Measurements from ENCODE around the gene ITPA. TPM values are rescaled to one million over a fixed set of nuclear protein-coding genes. Genes with fewer than 3 reads are reported as not detected.
A peak's percentile ranks its signal among the peaks of the same experiment; 100 is the strongest.

ITPA gene
- total and polyA plus RNA-seq, 10 of the 15 experiments (the other 5 are each of a cell fraction or from before 2014, with no cell fraction given) = 5.5 to 124 (median 66.3) TPM

DNA sequence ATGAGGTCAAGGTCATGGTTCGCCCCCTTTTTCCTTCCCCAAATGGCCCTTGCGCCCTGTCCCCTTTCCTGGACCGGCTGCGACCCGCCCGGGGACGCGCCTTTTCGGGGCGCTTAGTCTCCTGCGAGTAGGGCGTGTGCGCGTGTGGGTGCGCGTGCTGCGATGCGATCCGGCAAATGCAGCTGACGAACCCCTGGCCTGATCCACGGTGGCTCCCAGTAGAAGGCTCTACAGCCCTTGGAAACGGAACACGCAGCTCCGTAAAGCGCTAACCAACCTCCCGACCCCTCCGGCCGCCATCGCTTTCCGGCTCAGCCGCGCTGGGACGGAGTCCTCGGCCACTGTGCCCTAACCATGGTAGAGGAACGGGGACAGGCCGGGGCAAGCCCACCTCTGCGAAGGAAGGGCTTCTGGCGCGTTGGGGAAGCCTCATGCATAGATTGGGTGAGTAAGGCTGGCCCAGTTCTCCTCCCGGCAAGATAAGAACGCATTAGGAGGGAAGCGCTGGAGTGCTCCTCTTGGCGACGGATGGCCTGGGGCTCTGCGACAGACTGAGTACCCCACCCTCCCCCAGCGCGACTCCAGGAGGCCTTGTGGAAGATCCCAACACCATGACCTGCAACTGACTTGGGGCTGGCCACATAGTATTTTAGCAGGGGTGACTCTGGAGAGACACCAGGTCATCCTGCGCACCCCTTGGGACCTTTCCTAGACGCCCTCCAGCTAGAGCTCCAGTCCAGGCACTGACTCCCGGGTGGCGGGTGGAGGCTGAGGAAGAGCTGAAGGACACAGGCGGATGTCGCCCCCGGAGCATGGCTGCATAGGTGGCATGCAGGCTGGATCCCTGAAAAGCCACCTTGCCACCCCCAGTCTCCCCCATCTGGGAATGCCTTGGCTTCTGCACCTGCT lies 30.8 kb downstream of the ITPA start:
- WGBS (ENCODE audit: insufficient coverage, insufficient replicate concordance, low lambda C conversion rate, missing lambda C conversion rate) = 45% methylated on average over 44 of the region's 54 CpGs
- ChIA-PET RAD21 (ENCODE audit: unreplicated experiment) (no interaction called here), CTCF (interaction anchor here (0.9 to 1.0 kb wide), 2 partner anchors 9 to 21 kb away, joined by 3 read pairs; no protein-coding TSS in a partner anchor), SMC1A (ENCODE audit: uncharacterized antibody, unreplicated experiment) (interaction anchor here (0.9 kb wide), 1 partner anchor 21 kb away, joined by 3 read pairs; no protein-coding TSS in a partner anchor), POLR2A (no interaction called here)
- BruUV-seq (replicated peaks) = no TSS peak
- no peak for FAIRE-seq
- H3K4me2 ChIP-seq (ENCODE audit: control insufficient read depth, insufficient read depth) = peak overlapping the region; percentile 83
- DNase-seq (ENCODE audit: low read depth, low spot score) = no peak
- H3K4me3 ChIP-seq = peak overlapping the region; percentile 75
- H3K79me2 ChIP-seq (ENCODE audit: control insufficient read depth, insufficient read depth, low read length) = no peaks in the 10 kb centered on the region
- TF ChIP-seq SMAD5 (IDR thresholded peaks at IDR 0.05; ENCODE audit: low read depth) (no peak), MTA2 (IDR thresholded peaks at IDR 0.05; ENCODE audit: low read depth) (no peak)
- H3K9ac ChIP-seq (ENCODE audit: control insufficient read depth, insufficient read depth, low read length) = no peak overlapping the region
- H3K9me3 ChIP-seq (replicated peaks; ENCODE audit: control insufficient read depth, insufficient read depth, low read length) = no peaks in the 10 kb centered on the region
- no peak for ATAC-seq
- peak overlapping the region; percentile 87 for H2AFZ ChIP-seq (ENCODE audit: control insufficient read depth, low read depth, low read length)
- no peak overlapping the region for H3K27ac ChIP-seq (ENCODE audit: control insufficient read depth, insufficient read depth)
- H4K20me1 ChIP-seq (ENCODE audit: control insufficient read depth, insufficient read depth) = no peaks in the 10 kb centered on the region
- peaks cover 7% of the 10 kb centered on the region for H3K4me1 ChIP-seq (ENCODE audit: control insufficient read depth, insufficient read depth, low read length)
- intact Hi-C loops (cut with micrococcal nuclease; ENCODE audit: unreplicated experiment) (no loop called here), in situ Hi-C loops (cut with MboI) (no loop called here)
- H3K36me3 ChIP-seq (ENCODE audit: control insufficient read depth in 2 of 2, insufficient read depth in 2 of 2, low read length in 1 of 2) = no peaks in the 10 kb centered on the region
- H3K27me3 ChIP-seq (replicated peaks in 1 of 2; ENCODE audit: control insufficient read depth in 2 of 2, insufficient read depth in 2 of 2, low read length in 1 of 2) = peaks cover 6 to 19% of the 10 kb centered on the region in 2 experiments

DNA sequence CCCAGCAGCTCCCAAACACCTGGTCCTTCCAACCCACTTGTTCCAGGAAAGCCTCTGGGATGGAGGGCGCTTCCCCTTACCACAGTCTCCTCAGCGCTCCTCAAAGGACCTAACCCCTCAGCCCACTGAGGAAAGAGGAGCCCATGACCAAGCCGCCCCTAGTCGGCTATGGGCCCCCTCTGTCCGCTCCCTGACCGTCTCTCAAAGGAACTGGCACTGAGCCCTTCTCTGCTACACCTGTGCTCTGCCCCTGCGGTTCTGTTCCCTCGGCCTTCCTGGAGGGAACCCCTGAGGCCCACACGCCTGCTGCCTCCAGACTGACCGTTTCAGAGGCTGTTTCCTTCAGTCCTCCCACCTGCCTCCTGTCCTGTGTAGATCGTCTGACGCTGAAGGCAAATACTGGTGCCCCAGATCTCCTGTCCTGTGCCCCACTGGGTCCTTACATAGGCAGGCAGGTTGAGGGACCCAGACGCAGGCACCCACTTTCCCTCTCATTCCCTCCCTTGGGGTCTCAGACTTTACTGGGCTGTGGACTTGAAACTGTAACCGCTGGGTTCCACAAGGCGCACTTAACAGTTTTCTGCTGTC lies 31.6 kb downstream of the ITPA start:
- H3K27ac ChIP-seq (ENCODE audit: control insufficient read depth, insufficient read depth) = no peak overlapping the region
- no peaks in the 10 kb centered on the region for H3K79me2 ChIP-seq (ENCODE audit: control insufficient read depth, insufficient read depth, low read length)
- no TSS peak for BruUV-seq (replicated peaks)
- TF ChIP-seq, protein P1, sequence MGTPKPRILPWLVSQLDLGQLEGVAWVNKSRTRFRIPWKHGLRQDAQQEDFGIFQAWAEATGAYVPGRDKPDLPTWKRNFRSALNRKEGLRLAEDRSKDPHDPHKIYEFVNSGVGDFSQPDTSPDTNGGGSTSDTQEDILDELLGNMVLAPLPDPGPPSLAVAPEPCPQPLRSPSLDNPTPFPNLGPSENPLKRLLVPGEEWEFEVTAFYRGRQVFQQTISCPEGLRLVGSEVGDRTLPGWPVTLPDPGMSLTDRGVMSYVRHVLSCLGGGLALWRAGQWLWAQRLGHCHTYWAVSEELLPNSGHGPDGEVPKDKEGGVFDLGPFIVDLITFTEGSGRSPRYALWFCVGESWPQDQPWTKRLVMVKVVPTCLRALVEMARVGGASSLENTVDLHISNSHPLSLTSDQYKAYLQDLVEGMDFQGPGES (IDR thresholded peaks at IDR 0.05) = no peak
- TF ChIP-seq RAD51 (IDR thresholded peaks at IDR 0.05) (no peak), NBN (IDR thresholded peaks at IDR 0.05) (no peak), SMAD5 (IDR thresholded peaks at IDR 0.05; ENCODE audit: low read depth) (no peak), CHD4 (IDR thresholded peaks at IDR 0.05) (no peak), NFYB (IDR thresholded peaks at IDR 0.05; ENCODE audit: insufficient read depth, low read depth, low read length) (no peak), POLR2AphosphoS5 (IDR thresholded peaks at IDR 0.05; ENCODE audit: low read length) (no peak), SP1 (IDR thresholded peaks at IDR 0.05; ENCODE audit: low read depth, low read length) (no peak), NR2F1 (conservative IDR thresholded peaks at IDR 0.05) (no peak), STAT3 (IDR thresholded peaks at IDR 0.05; ENCODE audit: low read depth, low read length) (no peak), RCOR1 (conservative IDR thresholded peaks at IDR 0.05; ENCODE audit: low read depth, low read length) (no peak), RAD21 (IDR thresholded peaks at IDR 0.05; ENCODE audit: insufficient read depth, low read depth, low read length) (no peak)
- TF ChIP-seq, protein P2, sequence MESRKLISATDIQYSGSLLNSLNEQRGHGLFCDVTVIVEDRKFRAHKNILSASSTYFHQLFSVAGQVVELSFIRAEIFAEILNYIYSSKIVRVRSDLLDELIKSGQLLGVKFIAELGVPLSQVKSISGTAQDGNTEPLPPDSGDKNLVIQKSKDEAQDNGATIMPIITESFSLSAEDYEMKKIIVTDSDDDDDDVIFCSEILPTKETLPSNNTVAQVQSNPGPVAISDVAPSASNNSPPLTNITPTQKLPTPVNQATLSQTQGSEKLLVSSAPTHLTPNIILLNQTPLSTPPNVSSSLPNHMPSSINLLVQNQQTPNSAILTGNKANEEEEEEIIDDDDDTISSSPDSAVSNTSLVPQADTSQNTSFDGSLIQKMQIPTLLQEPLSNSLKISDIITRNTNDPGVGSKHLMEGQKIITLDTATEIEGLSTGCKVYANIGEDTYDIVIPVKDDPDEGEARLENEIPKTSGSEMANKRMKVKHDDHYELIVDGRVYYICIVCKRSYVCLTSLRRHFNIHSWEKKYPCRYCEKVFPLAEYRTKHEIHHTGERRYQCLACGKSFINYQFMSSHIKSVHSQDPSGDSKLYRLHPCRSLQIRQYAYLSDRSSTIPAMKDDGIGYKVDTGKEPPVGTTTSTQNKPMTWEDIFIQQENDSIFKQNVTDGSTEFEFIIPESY (IDR thresholded peaks at IDR 0.05) = no peak
- WGBS (ENCODE audit: insufficient coverage, insufficient replicate concordance, low lambda C conversion rate, missing lambda C conversion rate) = 60% methylated on average over 15 of the region's 15 CpGs
- H3K9me3 ChIP-seq (replicated peaks; ENCODE audit: control insufficient read depth, insufficient read depth, low read length) = no peaks in the 10 kb centered on the region
- peaks cover 7% of the 10 kb centered on the region for H3K4me1 ChIP-seq (ENCODE audit: control insufficient read depth, insufficient read depth, low read length)
- no peak for FAIRE-seq
- intact Hi-C loops (cut with micrococcal nuclease; ENCODE audit: unreplicated experiment) (no loop called here), in situ Hi-C loops (cut with MboI) (no loop called here)
- no peak overlapping the region for H3K9ac ChIP-seq (ENCODE audit: control insufficient read depth, insufficient read depth, low read length)
- ATAC-seq = no peak
- H3K4me3 ChIP-seq = no peak overlapping the region
- ChIA-PET CTCF (interaction anchor here (0.9 kb wide), 1 partner anchor 8 kb away, joined by 3 read pairs; no protein-coding TSS in a partner anchor), SMC1A (ENCODE audit: uncharacterized antibody, unreplicated experiment) (no interaction called here), POLR2A (no interaction called here), RAD21 (ENCODE audit: unreplicated experiment) (no interaction called here)
- DNase-seq (ENCODE audit: low read depth, low spot score) = no peak
- no peaks in the 10 kb centered on the region for H3K36me3 ChIP-seq (ENCODE audit: control insufficient read depth in 2 of 2, insufficient read depth in 2 of 2, low read length in 1 of 2)
- H3K27me3 ChIP-seq (replicated peaks in 1 of 2; ENCODE audit: control insufficient read depth in 2 of 2, insufficient read depth in 2 of 2, low read length in 1 of 2) = peaks cover 6 to 19% of the 10 kb centered on the region in 2 experiments
- no peak overlapping the region for H2AFZ ChIP-seq (ENCODE audit: control insufficient read depth, low read depth, low read length)
- no peaks in the 10 kb centered on the region for H4K20me1 ChIP-seq (ENCODE audit: control insufficient read depth, insufficient read depth)
- no peak overlapping the region for H3K4me2 ChIP-seq (ENCODE audit: control insufficient read depth, insufficient read depth)
